HG02943 (cell line): ENCODE results near the gene LSAMP.

Source experiments
- ATAC-seq: cut with Tn5 transposase; IDR thresholded peaks from one replicate; pipeline ENCODE4 v1.9.1; 2021; ENCODE audit warnings: mild to moderate bottlenecking, low read depth, moderate library complexity; ENCODE audit not compliant: unreplicated experiment

Gene LSAMP

DNA sequence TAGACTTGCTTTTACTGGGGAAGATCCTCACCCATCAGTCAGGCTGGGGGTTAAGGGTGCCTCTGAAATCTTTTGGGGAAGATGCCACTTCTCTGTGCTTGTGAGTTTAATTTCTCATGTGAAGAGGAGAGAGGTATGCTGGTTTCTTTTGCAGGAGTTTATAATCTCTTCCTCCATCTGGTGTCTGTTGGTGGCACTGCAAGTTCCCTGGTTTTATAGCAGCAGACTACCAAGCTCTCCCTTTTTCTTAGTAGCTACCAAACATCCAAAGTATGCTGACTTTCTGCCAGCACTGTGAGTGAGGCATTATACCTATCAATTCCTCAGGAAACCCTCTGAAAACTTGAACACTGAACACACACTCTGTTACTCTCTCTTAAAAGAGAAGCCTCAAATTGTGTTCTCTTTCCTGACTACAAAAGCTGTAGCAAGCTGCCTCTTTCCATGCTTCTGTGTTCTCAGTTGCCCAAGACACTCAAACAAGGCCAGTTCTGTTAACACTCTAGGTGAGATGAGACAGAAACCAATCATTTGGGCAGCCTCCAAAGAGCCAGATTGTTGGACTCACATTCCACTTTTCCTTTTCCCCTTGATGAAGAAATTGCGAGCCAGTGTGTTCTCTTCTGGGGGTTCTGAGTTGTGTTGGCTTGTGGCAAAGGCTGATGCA, 522.5 kb downstream of the LSAMP start:
- ATAC-seq, result no peak

DNA sequence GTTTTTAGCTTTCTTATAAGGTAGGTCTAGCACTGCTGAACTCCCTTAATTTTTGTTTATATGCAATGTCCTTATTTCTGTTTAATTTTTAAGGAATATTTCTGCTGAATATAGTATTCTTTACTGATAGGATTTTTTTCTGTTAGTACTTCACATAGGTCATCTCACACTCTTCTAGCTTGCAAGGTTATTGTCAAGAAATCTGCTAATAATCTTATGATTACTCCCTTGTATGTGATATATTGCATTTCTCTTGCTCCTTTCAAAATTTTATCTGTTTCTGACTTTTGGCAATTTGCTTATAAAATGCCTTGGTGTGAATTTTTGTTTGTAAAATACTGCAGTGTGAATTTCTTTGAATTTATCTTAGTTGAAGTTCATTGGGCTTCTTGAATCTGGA, 523.6 kb downstream of the LSAMP start:
- ATAC-seq, result no peak

DNA sequence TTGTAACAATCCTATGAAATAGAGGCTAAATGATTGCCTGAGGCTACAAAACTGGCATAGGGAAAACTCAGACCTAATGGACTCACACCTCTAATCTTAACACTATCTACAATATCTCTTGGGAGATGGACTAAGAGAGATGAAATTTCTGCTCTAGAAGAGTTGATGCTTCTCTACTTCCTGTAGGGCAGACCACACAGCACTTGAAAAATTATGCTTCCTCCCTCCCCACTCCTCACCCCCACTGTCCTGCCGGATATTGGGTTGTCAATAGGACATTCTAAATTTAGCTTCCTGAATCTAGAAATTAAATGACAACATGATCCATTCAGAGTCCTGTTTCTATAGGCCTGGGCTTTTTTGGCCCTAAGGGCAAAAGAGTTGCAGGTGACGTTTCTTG, 526.4 kb downstream of the LSAMP start:
- no peak for ATAC-seq

DNA sequence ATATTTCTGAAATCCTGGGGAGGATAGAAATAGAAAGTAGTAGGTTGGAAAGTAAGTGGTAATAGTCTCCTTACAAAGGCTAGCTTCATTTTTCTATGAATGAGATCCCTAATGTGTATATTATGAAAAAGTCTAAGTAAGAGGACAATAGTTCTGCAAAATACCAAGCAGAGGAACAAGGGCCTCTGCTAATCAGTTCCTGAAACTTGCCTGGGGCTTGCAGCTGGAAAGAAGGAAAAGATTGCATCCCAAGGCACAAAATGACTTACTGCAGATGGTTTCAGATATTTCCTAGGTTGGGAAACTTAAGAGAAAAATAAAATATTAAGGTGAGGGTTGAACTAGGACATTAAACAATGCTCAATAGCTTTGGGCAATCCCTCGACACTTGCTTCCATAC, 528.4 kb downstream of the LSAMP start:
- no peak for ATAC-seq

DNA sequence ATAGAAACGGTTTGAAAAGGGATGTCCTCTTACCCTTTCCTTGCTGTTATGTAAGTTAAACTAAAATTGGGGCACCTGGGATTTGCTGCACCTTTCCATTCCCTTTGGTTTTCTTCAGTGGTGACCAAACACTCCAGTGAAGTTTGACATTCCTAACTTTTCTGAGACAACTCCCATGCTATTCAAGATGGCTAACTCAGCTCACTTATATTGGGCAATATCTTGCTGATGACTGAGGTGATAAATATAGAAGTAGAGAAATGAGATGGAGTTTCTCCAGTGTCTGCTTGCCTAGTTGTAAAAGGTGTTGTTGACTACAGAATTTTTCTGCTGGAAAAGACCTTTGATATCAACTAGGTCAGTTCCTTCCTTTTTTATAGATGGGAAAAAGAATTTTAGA, 530.2 kb downstream of the LSAMP start:
- ATAC-seq, result no peak

DNA sequence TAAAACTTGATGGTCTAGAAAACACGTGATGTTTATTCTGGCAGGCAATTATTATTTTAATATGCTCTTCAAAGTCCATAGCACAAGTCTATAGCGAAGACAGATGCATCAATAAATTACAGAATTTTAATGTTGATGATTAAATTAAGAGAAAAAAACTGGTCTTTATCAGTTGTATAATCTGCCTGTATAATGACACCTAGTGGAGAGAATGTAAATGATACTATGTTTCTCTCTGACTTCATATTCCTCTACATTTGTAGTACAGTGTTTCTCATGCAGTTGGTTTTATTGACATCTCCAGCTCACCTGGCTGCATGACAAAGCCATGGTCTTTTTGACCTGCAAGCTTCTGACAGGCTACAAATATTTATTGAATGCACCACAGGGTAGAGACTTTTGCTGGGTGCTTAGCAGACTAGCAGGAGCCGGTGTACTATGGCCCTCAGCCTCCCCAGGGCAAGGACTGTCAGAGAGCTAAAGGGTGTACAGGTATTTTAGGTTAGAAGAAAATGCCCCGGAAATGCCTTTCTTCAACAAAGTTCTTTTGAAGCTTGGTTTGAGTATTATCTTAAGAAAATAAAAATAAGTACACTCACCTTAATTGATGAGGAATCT, 532.1 kb downstream of the LSAMP start:
- ATAC-seq, result no peak

DNA sequence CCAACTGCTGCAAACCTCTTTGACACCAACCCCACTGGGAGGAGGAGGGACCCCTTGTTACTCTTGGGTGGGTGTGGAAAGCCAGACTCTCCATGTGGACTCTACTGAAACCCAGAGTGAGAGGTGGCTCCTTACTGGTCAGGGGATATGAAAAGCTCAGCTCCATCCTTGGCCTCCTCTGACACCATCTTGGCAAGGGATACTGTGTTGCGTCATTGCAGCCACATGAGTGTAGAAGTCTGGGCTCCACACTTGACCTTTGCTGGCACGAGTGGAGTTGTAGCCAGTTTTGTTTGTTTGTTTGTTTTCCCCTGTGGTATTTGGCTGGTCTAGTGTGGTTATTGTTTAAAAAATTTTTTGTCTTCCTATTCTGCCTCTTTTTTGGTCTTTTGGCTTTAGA, 532.9 kb downstream of the LSAMP start:
- ATAC-seq, result no peak

DNA sequence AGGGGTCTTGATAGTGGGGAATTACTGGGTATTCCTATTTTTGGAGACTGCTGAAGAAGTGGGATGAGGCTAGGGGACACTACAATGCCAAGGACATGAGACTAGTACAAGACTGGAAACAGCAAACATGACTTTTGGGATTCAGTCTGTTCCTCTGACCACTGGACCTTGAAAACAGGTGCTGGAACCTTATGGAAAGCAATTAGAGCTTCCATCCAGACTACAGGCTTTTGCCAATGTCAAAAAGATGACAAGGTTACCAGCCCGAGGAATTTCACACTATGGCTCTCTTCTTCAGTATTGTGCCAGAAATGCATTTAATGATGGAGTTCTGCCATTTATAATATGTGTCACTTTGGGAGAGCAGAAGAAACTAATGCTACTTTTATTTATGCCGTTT, 539.4 kb downstream of the LSAMP start:
- ATAC-seq, result no peak

DNA sequence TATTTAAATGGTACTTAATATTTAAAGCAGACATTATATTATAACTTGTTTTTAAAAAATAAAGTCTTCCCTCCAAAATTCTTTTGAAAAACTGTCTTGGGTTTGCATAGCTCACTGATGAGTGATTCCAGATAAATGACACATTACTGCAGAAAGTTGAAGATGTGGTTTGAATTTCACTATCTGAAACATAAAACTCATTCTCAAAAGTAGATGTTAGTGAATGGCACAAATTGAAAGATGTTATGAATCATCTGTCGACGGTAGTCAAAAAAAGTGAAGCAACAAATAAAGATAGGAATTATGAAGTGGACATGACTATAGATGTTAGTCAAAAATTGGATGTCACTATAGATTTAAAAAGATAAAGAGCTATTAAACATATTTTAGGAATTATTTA, 541.4 kb downstream of the LSAMP start:
- no peak for ATAC-seq

DNA sequence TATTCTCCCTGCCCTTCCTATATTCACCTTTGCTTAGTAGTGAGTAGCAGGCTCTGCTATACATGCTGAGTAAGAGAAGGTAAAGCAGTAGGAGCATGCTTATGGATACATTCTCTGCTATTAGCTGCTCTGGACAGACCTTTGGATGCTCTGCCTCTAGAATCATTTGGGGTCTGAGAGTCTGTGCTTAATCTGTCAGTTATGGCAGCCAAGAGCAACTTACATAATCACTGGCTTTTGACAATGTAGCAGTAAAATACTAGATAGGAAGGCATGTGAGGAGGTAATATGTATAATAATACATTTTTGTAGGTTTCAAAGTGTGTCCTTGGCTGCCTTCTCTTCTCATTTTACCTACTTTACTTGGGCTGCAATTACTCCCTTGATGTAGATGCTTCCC, 544.3 kb downstream of the LSAMP start:
- no peak for ATAC-seq

DNA sequence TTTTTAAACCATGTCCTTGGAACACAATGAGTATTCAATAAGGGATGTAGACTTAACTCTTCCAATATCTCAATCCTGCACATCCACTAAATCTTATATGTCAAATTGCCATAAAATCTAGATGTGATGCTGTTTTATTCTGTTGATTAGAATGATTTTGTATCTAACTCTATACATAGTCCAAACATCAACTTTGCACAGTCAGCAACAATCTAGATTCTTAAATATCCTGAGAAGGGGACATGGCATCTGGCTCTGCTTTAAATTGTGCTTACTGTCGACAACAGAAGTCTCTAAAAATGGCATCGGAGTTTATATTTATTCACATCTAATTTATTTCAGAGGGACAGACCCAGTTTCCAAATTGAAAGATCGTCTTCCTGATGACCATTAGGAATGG, 545.8 kb downstream of the LSAMP start:
- no peak for ATAC-seq

DNA sequence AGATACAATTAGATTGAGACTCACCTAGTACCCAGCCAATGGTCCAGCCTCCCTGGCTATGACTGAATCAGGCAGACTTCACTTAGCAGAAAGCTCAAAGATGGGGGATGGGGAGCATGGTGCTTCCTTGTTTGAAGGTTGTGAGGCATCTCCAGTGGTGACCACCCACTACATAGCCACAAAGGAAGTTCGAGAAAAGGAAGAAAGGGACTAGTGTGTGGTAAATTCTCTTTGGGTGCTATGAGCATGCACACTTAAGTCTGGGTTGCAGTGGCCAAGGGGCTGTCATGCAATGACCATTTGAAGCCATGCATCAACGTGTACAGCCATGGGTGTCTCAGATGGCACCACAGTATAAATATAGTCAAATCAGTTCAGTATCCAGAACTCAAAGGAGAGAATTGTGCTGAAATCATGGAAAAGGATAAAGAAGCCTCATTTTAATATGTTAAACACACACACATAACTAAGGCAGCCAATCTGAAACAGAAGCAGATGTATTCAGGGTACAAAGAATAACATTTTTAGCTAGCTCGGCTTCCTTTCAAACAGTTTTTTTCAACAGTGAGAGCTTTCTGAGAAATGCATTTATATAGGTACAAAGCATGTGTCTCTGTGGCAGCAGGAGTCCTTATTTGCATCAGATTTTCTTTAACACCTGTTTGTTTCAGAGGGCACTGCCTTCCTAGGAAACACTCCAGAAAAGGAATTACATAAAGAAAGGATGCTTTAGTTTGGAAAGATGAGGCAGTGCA, 546.5 kb downstream of the LSAMP start:
- no peak for ATAC-seq

DNA sequence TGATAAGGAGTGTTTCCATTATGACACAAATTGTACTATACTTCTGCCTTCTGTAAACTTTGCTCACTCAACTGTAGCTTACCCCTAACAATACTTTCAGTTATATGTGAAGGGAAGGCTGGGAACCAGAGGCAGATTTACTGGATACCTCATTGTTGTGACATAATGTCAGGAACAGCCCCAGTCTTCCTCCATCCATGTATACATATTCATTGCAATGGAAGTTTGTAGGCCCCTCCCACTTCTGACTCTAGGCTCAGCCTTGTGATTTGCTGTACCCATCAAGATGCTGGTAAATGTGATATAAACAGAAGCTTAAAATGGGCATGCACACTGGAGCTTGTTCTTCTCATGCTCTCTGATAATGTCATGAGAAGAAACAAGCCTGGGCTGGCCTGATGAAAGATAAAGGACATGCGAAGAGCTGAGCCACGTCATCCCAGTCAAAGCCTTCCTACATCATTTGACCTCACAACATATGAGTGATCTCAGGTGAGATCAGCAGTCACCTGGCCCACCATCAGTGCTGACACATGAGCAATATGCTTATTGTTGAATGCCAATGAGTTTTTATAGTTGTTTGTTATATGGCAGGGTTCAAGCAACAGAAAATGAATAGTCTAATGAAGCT, 554.2 kb downstream of the LSAMP start:
- ATAC-seq, result no peak

DNA sequence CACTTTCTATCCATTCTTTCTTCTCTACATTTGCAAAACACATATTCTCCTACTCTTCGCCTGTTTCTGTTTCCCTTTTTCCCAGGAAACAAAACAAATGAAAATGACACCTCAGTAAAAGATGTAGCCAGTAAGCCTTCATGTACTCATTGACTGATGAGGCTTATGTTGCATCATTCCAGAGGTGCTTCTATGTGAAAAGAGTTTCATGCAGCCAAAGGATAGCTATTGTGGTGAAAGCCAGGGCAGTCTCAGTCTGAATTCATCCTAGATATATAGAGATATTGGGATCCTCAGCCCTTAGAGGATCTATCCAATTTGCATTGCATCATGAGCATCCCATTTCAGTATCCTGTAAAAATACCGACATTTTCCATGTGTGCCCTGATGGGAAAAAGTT, 554.7 kb downstream of the LSAMP start:
- no peak for ATAC-seq

DNA sequence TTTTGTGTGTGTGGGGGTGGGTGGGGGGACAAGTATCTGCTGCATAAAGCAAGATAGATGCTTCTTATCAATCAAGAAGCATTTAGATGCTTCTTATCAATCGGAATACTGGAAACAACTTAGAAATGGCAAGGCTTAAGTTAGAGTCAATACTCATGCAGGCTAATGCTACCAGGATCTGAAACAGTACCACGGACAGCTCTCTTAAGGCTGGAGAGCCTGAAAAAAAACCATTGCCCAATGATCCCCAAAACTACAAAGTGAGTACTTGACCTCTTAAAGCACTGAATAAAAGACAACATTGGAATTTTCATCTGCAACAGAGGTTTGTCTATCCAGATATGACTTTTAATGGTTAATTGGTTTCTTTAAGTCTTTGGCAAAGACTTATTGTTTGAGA, 559.7 kb downstream of the LSAMP start:
- no peak for ATAC-seq

DNA sequence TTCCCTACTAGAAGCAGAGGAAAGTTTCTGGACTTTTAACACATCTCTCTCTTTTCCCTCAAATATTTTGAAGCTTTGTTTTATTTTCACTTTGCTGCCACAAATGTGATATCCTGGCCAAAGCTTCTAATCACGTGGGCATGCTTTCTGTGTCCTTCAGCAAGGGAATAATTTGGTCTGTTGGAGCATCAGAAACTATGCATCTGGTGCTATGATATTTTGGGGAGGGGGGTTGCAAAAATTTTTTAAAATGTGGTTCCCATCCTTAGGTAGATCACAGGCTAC, 567.7 kb downstream of the LSAMP start:
- ATAC-seq, result no peak

DNA sequence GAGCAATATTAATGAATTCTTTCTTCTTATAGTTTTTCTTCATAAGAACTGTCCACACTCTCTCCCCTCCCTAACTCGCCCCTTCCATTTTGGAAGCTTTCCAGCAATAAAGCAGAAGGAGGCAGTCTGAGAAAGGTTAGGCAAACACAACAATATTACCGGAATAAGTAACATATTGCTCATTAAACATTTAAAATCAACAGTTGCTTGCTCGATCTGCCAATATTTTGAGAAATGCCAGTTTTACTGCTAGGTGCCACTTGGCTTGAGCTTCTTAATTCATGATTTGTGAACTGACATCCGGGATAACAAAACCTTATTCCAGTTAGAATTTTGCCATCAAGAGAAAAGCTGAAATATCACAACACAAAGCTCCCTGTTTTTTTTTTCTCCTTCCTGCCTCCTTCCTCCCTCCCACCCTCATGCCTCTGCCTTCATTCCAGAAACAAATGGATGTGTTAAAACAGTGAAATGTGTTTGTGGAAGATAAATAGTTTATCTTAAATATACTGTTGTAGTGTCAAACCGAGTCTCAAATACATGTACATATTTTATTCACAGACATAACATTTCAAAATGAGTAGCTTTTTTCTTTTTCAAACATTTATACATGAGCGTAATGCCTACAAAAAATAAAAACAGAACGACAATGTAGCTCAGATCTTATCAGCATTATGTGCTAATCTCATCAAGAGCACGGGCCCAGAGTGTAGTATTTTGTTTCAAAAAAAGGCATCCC, 568.2 kb downstream of the LSAMP start:
- ATAC-seq, result no peak

DNA sequence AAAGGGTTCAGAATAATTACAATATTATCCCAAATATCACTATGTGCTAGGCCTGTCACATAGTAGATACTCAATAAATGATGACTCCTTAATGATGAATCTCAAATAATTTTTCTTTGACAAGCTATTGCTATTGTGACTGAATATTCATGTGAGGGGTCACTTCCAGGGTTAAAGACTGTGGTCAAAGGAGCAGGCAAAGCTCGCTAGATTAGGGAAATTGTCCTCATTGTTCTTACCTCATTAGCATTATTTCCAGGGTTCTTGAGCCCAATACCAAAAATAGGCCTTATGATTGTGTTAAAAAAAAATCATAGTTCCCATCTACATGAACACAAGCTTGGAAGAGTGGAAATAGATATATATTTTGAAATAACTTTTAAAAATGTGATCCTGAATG, 569.8 kb downstream of the LSAMP start:
- ATAC-seq, result no peak

DNA sequence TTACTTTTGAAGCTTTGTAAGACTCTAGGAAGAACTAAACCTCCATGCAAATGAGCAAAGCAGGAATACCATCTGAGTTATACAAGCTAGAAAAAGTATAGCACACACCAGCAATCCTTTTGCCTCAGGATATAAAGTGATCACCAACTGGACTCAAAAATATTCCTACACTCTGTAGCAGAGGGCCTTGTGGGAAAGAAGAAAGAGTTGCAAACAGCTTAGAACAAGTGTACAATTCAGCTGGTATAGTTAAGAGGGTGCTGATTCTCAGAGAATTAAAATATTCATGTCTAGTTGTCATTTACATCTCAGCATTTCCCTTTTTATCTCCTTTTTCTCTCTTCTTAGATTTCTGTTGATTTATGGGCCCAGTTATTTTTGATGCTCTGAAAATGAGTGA, 573.6 kb downstream of the LSAMP start:
- no peak for ATAC-seq

DNA sequence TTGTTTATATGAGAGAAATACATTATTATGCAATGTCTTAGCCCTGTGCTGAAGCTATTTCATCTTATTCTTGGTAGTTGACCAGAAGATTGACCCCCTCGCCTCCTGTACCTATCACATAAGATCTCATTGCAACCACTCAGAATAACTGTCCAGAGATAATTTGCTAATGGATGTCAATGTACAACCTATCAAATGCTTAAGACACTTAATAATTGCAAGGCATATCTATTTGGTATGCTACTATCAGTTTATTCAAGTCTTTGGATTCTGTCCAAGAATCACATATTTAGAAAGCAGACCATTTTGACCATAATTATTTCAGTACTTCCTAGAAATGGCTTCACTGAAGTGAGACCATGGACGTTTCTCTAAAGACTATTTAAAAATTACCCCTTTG, 580.4 kb downstream of the LSAMP start:
- ATAC-seq, result no peak

DNA sequence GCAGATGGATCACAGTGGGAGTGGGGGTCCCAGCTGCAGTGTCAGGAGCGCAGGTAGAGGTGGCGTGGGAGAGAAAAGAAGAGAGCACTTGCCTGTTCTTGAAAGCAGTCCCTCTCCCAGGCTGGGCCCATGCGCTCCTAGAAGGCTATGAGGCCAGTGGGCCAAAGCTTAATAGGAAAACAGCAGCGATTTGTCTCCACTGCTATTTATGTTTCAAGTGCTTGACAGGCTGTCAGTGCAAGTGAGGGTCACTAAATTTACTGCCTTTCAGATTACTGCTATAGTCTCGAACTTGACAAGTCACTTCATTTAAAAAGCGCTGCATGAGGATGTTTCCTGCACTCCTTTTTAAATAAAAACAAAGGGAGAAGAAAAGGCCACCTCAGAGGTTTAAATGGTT, 582.4 kb downstream of the LSAMP start:
- no peak for ATAC-seq
